Inflammatory macrophage (primary cell): ENCODE measurements around the gene SUCO.
"Not testable (repeated sequence)": the region's sequence is repeated elsewhere in the genome, so short reads cannot be mapped to it uniquely, and the experiment has no call there.

Experiments
- DNase-seq, 2 donors: peaks; one replicate each; pipeline ENCODE4 v3.0.0-alpha.2; 2020 to 2022
- total RNA-seq, 18 experiments: gene quantifications; one replicate each; lab custom pipeline; 2026; ENCODE audit warnings: mixed read lengths in 6 of 18, inconsistent platforms in 2 of 18; lab: John Stamatoyannopoulos, UW

The SUCO gene
- total RNA-seq = 26.0 to 68.4 (median 46.6) reads per million in 18 experiments

GRCh38 chr1:172532700-172533512 lies at the start of gene SUCO:
Gene SUCO, plus strand, starts transcription at chr1:172533150. Its CDS starts 286 bp downstream, at chr1:172533436.
- peak; percentile 100 for DNase-seq

GRCh38 chr1:172483448-172483847 lies 49.5 kb upstream of the SUCO start:
- no peak for DNase-seq

- DNase-seq = no peak
Measured at GRCh38 chr1:172484252-172484651, 48.7 kb upstream of the SUCO start.

- DNase-seq = no peak
Measured at GRCh38 chr1:172485626-172486025, 47.3 kb upstream of the SUCO start.

- DNase-seq = no peak
Measured at GRCh38 chr1:172486805-172487454, 46.0 kb upstream of the SUCO start.

GRCh38 chr1:172487550-172487949 lies 45.4 kb upstream of the SUCO start:
- no peak for DNase-seq

- no peak for DNase-seq
Measured at GRCh38 chr1:172488393-172488792, 44.6 kb upstream of the SUCO start.

GRCh38 chr1:172489847-172490246 lies 43.1 kb upstream of the SUCO start:
- DNase-seq = no peak

- no peak for DNase-seq
Measured at GRCh38 chr1:172492421-172492820, 40.5 kb upstream of the SUCO start.

GRCh38 chr1:172494166-172494565 lies 38.8 kb upstream of the SUCO start:
- peak; percentile 6 to 21 for DNase-seq

GRCh38 chr1:172496127-172496526 lies 36.8 kb upstream of the SUCO start:
- not testable (repeated sequence) for DNase-seq

- DNase-seq = no peak
Measured at GRCh38 chr1:172496678-172497077, 36.3 kb upstream of the SUCO start.

GRCh38 chr1:172497230-172497629 lies 35.7 kb upstream of the SUCO start:
- DNase-seq = peak in 1 of 2 donors; percentile 9

- peak; percentile 87 to 93 for DNase-seq
Measured at GRCh38 chr1:172498857-172499256, 34.1 kb upstream of the SUCO start.

GRCh38 chr1:172499636-172500141 lies 33.3 kb upstream of the SUCO start:
- peak; percentile 7 to 34 for DNase-seq

- no peak for DNase-seq
Measured at GRCh38 chr1:172500207-172500606, 32.7 kb upstream of the SUCO start.

GRCh38 chr1:172507741-172508140 lies 25.2 kb upstream of the SUCO start:
- no peak for DNase-seq

- no peak for DNase-seq
Measured at GRCh38 chr1:172510479-172510878, 22.5 kb upstream of the SUCO start.

- peak in 1 of 2 donors; percentile 77 for DNase-seq
Measured at GRCh38 chr1:172512591-172512990, 20.4 kb upstream of the SUCO start.

- DNase-seq = peak in 1 of 2 donors; percentile 10
Measured at GRCh38 chr1:172513479-172513878, 19.5 kb upstream of the SUCO start.

- DNase-seq = no peak
Measured at GRCh38 chr1:172514108-172514507, 18.8 kb upstream of the SUCO start.

GRCh38 chr1:172515436-172515835 lies 17.5 kb upstream of the SUCO start:
- no peak for DNase-seq

GRCh38 chr1:172515927-172516326 lies 17.0 kb upstream of the SUCO start:
- peak; percentile 78 to 91 for DNase-seq

GRCh38 chr1:172517081-172517480 lies 15.9 kb upstream of the SUCO start:
- no peak for DNase-seq
